ENCODE measurements around the gene COL25A1.

GRCh38 chr4:108930186-108930585 lies 372.3 kb downstream of the COL25A1 start:
- no peak for TF ChIP-seq CTCF (IDR thresholded peaks at IDR 0.05 in 2 of 3, conservative IDR thresholded peaks at IDR 0.05 in 1 of 3; ENCODE audit: borderline replicate concordance in 1 of 3, insufficient read depth in 1 of 3, low read depth in 2 of 3, low read length in 2 of 3)
- no peak for TF ChIP-seq POLR2AphosphoS5 (IDR thresholded peaks at IDR 0.05; ENCODE audit: low read depth, low read length)
- TF ChIP-seq POLR2A (IDR thresholded peaks at IDR 0.05; ENCODE audit: borderline replicate concordance, extremely low read depth, insufficient read depth, insufficient read length): no peak
- TF ChIP-seq SRF (IDR thresholded peaks at IDR 0.05; ENCODE audit: low read depth): no peak
- TF ChIP-seq YY1 (IDR thresholded peaks at IDR 0.05; ENCODE audit: extremely low read depth, insufficient replicate concordance, low read depth, low read length): no peak
- no peak for TF ChIP-seq CEBPB (IDR thresholded peaks at IDR 0.05; ENCODE audit: low read depth)
- TF ChIP-seq JUND (IDR thresholded peaks at IDR 0.05): no peak
- TF ChIP-seq EGR1 (IDR thresholded peaks at IDR 0.05; ENCODE audit: low read depth): no peak
- TF ChIP-seq ZNF274 (IDR thresholded peaks at IDR 0.05; ENCODE audit: low read depth, low read length): no peak
- no peak for TF ChIP-seq ATF3 (IDR thresholded peaks at IDR 0.05)
- no peak for TF ChIP-seq SP1 (IDR thresholded peaks at IDR 0.05; ENCODE audit: low read depth)
- TF ChIP-seq ZFX (IDR thresholded peaks at IDR 0.05): no peak
- TF ChIP-seq REST (IDR thresholded peaks at IDR 0.05; ENCODE audit: low read depth): no peak
- no peak for TF ChIP-seq EZH2 (IDR thresholded peaks at IDR 0.05)
